ENCODE data around the gene SERPINB5.

Gene SERPINB5

DNA sequence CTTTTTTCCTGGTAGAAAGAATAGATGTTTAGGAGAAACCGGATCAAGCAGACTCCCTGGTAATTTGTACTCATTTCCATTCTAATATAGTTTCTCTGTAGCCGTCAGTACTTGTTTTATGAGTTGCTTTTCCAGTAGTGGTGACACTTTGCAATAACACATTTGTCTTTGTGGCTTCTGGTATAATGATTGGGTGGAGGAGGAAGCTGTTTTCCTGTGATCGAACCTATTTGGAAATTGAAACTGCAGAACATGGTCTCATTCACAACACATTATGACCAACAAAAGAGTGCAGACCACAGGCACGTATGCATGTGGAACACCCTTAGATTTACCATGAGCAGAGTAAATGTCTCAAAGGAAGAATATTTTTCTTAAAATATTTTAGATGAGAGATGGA, 57.9 kb downstream of the SERPINB5 start:
- no peak for DNase-seq

DNA sequence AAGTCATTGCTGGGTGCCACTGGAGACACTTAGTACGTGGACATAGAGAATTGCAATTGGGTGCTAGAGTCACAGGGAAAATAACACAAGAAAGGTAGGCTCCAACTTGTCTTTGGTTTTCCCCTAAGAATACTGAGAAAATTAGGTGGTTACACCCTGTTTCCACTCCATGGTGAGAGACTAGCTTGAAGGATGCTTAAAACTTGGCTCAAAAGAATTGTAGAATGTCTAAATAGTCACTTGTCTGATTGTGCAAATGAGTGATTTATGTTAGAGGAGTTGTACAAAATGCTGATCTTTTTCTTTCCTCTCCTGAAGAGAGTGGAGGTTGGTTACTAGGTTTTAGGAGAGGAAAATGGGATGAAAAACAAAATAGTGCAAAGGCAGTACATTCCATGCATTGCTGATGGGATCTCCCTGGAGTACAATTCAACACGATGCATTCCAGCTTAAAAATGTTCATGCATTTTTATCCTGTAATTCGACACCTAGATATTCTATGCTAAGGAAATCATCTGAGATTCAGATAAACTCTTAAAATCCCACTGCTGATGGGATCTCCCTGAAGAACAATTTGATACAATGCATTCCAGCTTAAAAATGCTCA, 63.2 kb downstream of the SERPINB5 start:
- no peak for DNase-seq

DNA sequence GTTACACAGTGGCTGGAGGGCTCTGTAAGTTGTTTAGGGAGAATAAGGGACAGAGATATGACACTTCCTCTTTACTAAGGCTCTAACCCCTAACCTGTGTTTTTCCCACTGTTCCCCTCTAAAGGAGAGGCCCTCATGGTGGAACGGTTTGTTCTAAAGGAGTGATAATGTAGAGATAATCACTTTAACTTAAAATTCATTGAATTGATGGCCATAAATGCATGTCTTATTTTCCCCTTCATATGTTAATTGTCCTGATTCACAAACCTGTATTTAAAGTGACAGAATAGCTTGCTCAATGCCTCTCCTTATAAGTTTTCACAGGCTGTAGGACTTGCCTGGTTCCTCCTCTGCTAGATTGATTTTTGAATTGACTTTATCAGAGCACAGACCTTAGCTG, 65.3 kb downstream of the SERPINB5 start, which contains the start of gene SERPINB12:
Gene SERPINB12 (plus strand): TSS at position 301 of the 400 bp plus-strand sequence. CDS start 13,791 bp downstream, outside the sequence.
- no peak for DNase-seq

DNA sequence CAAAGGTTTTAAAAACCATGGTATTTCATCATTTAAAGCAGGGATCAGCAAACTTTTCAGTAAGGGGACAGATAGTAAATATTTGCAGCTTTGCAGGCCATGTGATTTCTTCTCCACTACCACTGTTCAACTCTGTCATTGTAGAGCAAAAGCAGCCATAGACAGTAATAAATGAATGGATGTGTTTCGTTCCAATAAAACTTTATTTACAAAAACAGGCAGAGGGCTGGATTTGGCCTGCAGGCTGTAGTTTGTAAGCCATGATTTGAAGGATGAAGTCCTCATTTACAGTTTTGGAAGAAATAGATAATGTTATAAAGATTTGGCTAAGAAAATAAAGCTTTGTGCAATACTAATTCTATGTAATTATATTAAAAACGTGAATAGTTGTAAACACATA, 67.3 kb downstream of the SERPINB5 start:
- no peak for DNase-seq

DNA sequence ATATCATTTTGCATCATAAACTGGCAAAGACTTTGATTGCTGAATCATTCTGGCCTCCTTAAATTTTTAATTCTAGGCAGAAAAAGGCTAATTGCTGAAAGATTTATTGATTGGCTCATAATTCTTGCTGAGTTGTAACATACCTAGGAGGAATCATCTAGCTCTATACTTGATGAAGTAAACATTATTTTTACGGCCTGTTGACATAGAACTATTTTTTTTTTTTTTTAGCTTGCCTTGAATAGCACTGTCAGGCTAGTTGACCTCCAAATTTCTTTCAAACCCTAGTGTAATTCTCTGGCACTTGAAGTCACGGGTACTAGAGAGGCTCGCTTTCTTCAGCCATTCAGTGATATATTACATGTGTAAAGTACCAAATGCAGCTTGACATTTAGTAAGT, 68.2 kb downstream of the SERPINB5 start:
- no peak for DNase-seq

- no peak for DNase-seq
Measured at GRCh38 chr18:63550068-63550467, 73.3 kb downstream of the SERPINB5 start.

GRCh38 chr18:63551769-63552168, 75.0 kb downstream of the SERPINB5 start:
- DNase-seq = no peak

- no peak for DNase-seq
Measured at GRCh38 chr18:63552581-63552980, 75.8 kb downstream of the SERPINB5 start.

DNA sequence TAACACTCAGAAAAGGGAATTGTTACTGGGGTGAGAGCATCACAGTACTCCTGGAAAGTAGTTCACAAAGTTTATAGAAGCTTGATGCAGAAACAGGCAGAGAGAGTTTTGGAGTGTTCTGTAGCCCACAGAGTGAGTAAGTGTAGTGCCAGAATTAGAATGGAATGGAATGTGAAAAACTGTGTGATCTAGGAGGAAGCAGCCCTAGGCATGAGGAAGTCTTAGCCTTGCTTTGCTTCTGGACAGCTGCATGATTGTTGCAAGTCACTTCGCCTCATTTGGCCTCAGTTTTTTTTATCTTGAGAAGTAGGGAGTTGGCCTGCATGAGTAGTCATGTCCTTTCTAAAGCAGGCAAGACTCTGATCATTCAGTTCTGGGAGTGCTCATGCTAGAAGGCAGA, 76.3 kb downstream of the SERPINB5 start:
- DNase-seq = no peak
